Neutrophil (primary cell): Measurements from ENCODE around the gene SNX17.

Experiments
- H3K27ac ChIP-seq: fragments of 200-600 bp; sonication (generic); 2 replicates; pipeline ENCODE4 v1.5.1; 2016; ENCODE audit warnings: mild to moderate bottlenecking, moderate library complexity
- H3K27me3 ChIP-seq: fragments of 200-600 bp; sonication (generic); 2 replicates; pipeline ENCODE4 v1.6.0; 2016; ENCODE audit warnings: mild to moderate bottlenecking
- H3K36me3 ChIP-seq: fragments of 200-600 bp; sonication (generic); 2 replicates; pipeline ENCODE4 v1.5.1; 2017
- H3K4me1 ChIP-seq, 2 experiments: fragments of 200-600 bp in 1 of 2; sonication (generic) in 1 of 2; 1 replicate in 1 of 2; 2 replicates in 1 of 2; pipeline versions ENCODE4 v1.5.1 to v1.6.1; 2013 to 2016; ENCODE audit warnings: low read depth in 1 of 2, low read length in 1 of 2, mild to moderate bottlenecking in 1 of 2, moderate library complexity in 1 of 2; ENCODE audit not compliant: control insufficient read depth in 1 of 2, insufficient read depth in 1 of 2
- H3K4me3 ChIP-seq, 2 experiments: fragments of 200-600 bp in 1 of 2; sonication (generic) in 1 of 2; 1 replicate in 1 of 2; 2 replicates in 1 of 2; pipeline ENCODE4 v1.5.1; 2013 to 2016; ENCODE audit warnings: low read depth in 1 of 2, low read length in 1 of 2, mild to moderate bottlenecking in 1 of 2, moderate library complexity in 1 of 2
- H3K9me3 ChIP-seq: fragments of 200-600 bp; sonication (generic); 2 replicates; pipeline ENCODE4 v1.5.1; 2016
- CTCF ChIP-seq: fragments of 200-600 bp; sonication (generic); IDR thresholded peaks from 2 replicates; pipeline ENCODE4 v1.5.1; 2016; ENCODE audit warnings: antibody characterized with exemption

SNX17 gene

GRCh38 chr2:27377618-27378095 lies 7.2 kb downstream of the SNX17 start:
- Histone ChIP-seq H3K4me1 (peaks cover 14 to 22% of the 10 kb centered on the region in 2 experiments), H3K36me3 (peaks cover 76% of the 10 kb centered on the region), H3K4me3 (no peak overlapping the region), H3K9me3 (no peaks in the 10 kb centered on the region), H3K27me3 (no peaks in the 10 kb centered on the region), H3K27ac (no peak overlapping the region)
- no peak for TF ChIP-seq CTCF

- H3K27ac ChIP-seq = peak overlapping the region; percentile 96
- H3K9me3 ChIP-seq = no peaks in the 10 kb centered on the region
- H3K36me3 ChIP-seq = peaks cover 75% of the 10 kb centered on the region
- H3K4me1 ChIP-seq = peaks cover 14 to 22% of the 10 kb centered on the region in 2 experiments
- H3K4me3 ChIP-seq = no peak overlapping the region
- no peak for TF ChIP-seq CTCF
- H3K27me3 ChIP-seq = no peaks in the 10 kb centered on the region
These were observed 7.8 kb downstream of the SNX17 start for GRCh38 chr2:27378096-27378808.

GRCh38 chr2:27378809-27379290 lies 8.4 kb downstream of the SNX17 start:
- TF ChIP-seq CTCF = no peak
- H3K27me3 ChIP-seq = no peaks in the 10 kb centered on the region
- H3K9me3 ChIP-seq = no peaks in the 10 kb centered on the region
- peak overlapping the region; percentile 96 for H3K27ac ChIP-seq
- peaks cover 75% of the 10 kb centered on the region for H3K36me3 ChIP-seq
- H3K4me3 ChIP-seq = no peak overlapping the region
- H3K4me1 ChIP-seq = peaks cover 14 to 22% of the 10 kb centered on the region in 2 experiments

DNA sequence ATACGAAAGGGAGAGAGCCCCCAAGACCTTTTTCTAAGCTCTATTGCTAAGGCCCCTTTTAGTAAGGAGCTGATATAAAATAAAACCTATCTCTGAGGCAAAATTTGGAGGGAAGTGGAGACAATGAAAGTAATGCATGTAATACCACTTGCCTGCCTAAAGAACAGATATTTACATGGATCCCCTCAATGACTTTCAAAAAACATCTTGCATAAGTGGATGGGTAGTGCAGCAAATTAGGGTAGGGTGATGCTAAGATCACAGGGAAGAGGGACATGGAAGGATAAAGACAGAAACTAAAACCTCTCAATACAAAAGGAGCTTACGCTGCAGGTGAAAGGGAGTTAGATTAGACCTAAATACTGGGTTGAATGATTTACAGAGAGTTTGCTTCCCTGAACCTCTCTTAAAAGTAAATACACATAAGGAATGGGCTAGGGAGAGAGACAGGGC lies 9.0 kb downstream of the SNX17 start:
- TF ChIP-seq CTCF = no peak
- H3K4me3 ChIP-seq = peak overlapping the region; percentile 62 to 78
- no peaks in the 10 kb centered on the region for H3K27me3 ChIP-seq
- no peaks in the 10 kb centered on the region for H3K9me3 ChIP-seq
- H3K27ac ChIP-seq = peak overlapping the region; percentile 96
- peaks cover 75% of the 10 kb centered on the region for H3K36me3 ChIP-seq
- H3K4me1 ChIP-seq = peaks cover 14 to 22% of the 10 kb centered on the region in 2 experiments

- Histone ChIP-seq H3K36me3 (peaks cover 75% of the 10 kb centered on the region), H3K4me3 (peak overlapping the region; percentile 62 to 78), H3K4me1 (peaks cover 14 to 22% of the 10 kb centered on the region in 2 experiments), H3K27me3 (no peaks in the 10 kb centered on the region), H3K9me3 (no peaks in the 10 kb centered on the region), H3K27ac (peak overlapping the region; percentile 96)
- no peak for TF ChIP-seq CTCF
These were observed 9.6 kb downstream of the SNX17 start for GRCh38 chr2:27379836-27380625.
